HUDEP-2 (cell line): Measurements from ENCODE around the gene SHROOM3.

Experiments used
- DNase-seq, 76 experiments: peaks; one replicate each; lab custom pipeline; 2025; ENCODE audit not compliant: unreplicated experiment in 76 of 76; lab: John Stamatoyannopoulos, UW

SHROOM3 gene

GRCh38 chr4:76489686-76490161 is 54.7 kb downstream of the SHROOM3 start:
- DNase-seq = no peak

GRCh38 chr4:76492055-76492454 is 57.0 kb downstream of the SHROOM3 start:
- no peak for DNase-seq

DNA sequence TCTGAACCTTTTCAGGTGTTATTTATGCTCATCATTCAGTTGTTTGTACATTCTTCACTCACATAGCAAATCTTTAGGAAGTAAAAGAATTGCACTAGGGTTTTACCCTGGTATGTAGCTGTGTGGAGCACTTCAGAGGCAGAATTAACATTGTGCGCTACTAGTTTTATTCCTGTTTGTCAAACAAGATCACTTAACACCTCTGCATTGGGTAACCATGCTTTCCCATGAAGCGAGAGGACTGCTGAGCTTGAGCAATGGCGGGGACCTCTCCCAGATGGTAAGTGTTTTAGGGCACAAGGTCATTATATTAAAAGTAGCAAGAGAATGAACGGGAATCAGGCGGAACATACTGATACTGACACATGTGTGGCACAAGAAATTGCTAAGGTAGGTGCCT is 59.2 kb downstream of the SHROOM3 start:
- DNase-seq = no peak

DNA sequence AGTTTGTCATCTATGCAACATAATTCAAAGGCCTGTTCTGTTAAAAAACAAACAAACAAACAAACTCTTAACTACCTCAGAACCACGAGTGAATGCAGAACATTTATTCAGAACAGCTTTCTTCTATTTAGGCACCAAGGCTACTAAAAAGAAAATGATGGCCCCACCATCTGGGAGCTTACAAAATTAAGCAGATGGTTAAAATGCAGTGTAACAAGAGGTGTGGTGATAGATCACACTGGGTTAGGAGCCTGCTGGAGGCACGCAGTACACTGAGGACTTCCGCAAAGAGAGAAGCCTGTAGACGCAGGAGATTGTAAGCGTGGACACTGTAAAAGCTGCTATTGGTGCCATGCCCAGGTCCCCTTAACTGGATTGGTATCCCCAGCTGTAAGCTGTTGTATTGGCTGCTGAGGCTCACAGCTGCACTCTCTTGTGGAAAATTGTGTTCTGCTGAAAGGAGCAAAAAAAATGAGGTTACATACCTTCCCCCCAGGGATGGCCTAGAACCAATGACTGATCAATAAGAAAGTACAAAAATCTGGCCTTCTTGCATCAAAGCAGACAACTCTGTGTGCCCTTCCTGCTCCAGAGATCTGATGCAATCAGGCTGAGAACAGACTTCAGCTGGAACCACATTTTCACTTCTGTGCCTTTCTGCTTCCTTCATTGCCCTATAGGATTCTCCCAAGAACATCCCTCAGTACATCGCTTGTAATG is 60.0 kb downstream of the SHROOM3 start:
- no peak for DNase-seq

DNA sequence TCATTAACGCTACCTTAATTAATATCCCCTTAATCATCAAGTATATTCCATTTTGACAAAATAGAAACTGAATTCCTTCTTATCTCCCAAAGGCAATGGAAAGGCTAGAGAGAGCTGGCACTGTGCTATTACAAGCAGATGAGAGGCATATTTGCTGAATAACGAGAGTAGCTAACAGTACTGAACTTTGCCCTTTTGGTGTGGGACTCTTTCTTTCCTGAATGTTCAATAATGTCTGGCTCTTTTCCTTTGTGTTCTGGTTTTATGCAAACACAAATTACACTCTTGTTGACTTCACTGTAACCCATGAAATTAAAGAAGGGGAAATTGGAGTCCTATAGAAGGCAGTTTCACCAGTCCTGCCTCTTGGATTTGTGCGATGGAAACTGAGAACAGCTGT is 63.5 kb downstream of the SHROOM3 start:
- DNase-seq = no peak

DNA sequence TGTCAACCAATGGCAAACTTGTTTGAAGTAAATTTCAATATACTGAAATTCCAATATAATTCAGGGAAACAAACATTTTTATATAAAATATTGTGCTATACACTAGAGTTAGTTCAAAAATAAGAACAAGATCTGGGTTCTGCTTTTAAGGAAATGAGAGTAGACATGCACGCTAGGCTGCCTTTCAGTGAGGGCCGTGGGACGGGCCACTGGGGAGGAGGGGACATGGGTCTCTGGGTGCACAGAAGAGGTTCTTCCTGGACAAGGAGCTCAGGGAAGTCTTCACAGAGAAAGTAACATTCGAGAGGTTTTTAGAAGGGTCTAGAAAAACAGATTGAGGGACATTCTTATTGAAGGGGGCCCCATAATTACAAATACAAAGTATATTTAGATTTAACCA is 64.4 kb downstream of the SHROOM3 start:
- no peak for DNase-seq

DNA sequence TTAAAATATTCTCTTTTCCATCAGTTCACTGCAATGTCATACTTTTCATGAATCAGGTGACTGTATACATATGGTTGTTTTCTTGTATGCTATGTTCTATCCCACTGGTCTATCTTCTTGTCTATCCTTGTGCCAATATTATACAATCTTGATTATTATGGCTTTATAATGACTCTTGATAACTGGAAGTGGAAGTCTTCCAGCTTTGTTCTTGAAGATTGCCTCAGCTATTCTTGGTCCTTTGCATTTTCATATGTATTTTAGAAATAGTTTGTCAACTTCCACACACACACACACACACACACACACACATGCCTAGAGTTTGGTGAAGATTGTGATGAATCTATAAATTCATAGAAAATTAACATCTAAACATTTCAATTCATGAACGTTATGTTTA is 67.9 kb downstream of the SHROOM3 start:
- DNase-seq = no peak

- peak in 12 of 76 experiments; percentile 1 to 41 (median 13) for DNase-seq
Observed at GRCh38 chr4:76504613-76505465, 69.8 kb downstream of the SHROOM3 start.

DNA sequence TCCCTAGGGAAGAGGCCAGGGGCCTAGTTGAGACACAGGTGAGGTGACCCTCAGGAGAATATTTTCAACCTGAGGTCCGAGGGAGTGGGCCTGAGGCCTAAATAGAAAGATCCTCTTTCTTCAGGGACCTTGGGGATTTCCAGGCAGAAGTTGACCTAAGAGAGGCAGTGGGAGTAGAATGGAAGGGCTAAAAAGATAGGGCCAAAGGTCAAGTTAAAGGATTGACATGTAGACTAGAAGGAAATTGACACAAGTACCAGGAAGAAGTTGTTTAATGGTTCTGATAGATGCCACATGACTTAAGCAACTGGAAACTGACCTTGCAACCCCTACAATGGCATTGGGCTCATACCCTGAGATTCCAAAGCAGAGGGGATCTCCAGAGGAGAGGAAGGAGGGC is 76.9 kb downstream of the SHROOM3 start:
- no peak for DNase-seq

- no peak for DNase-seq
Observed at GRCh38 chr4:76513482-76513881, 78.5 kb downstream of the SHROOM3 start.

- no peak for DNase-seq
Observed at GRCh38 chr4:76514087-76514486, 79.1 kb downstream of the SHROOM3 start.

GRCh38 chr4:76515975-76516843 is 81.2 kb downstream of the SHROOM3 start:
- DNase-seq = no peak

GRCh38 chr4:76518241-76518640 is 83.2 kb downstream of the SHROOM3 start:
- DNase-seq = no peak

DNA sequence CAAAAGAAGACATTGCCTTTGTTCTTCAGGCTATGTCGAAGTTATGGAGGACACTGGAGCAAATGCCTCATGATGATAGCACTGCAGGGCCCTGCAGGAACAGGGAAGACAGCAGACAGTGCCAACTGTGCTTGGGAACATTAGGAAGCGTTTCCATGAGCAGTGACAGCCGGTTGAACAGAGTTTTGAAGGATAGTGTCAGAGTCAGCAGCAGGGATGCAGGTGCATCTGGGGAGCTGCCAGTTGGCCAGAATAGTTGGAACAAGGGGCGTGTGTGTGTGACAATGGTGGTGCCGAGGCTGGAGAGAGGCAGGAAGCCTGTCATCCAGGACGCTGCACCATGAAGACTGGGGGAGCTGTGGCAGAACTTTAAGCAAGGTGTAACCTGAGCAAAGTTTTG is 88.6 kb downstream of the SHROOM3 start:
- DNase-seq = no peak

- no peak for DNase-seq
Observed at GRCh38 chr4:76525751-76526150, 90.7 kb downstream of the SHROOM3 start.

- DNase-seq = no peak
Observed at GRCh38 chr4:76526585-76526990, 91.6 kb downstream of the SHROOM3 start.

- no peak for DNase-seq
Observed at GRCh38 chr4:76527666-76528065, 92.6 kb downstream of the SHROOM3 start.

DNA sequence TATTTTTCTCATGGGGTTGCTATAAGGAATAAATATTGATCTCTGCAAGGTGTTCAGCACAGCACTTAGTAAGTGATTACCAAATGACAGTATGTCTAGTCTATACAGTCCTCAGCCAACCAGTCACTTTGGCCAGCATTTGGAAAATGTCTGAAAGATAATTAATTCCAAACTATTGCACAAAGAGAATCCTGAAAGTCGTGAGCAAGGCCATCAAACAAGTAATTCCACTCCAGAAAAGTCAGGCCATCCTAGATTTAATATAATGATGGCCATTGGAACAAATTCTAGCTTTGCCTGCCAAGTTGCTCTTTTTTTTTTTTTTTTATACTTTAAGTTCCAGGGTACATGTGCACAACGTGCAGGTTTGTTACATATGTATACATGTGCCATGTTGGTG is 96.6 kb downstream of the SHROOM3 start:
- DNase-seq = no peak

DNA sequence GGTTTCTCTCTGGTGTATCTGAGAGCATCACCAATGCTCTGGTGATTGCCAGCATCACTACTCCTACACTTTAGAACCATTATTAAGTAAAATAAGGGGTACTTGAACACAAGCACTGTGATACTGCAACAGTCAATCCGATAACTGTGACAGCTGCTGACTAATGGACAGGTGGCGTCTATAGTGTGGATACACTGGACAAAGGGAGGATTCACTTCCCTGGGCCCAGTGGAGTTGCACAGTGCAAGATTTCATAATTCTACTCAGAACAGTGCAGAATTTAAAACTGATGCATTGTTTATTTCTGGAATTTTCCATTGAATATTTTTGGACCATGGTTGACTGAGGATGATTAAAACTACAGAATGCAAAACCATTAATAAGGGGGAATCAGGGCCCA is 97.8 kb downstream of the SHROOM3 start:
- DNase-seq = no peak

DNA sequence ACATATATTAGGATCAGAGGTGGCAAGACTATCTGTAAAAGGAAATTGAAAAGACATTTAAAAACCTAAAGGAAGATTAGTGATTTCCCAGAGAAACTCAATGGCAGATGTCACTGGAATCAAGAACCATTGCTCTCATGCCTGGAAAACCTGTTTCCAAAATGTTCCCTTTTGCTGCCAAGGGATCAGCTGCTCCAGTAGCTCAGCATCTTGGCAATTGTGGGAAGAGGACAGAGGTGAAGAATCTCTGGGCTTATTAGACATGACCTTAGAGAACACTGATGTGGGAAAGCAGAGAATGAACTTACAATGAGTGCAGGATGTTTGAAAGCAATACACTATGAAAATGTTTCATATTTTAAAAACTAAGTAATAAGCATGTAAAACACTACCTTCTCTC is 98.3 kb downstream of the SHROOM3 start:
- DNase-seq = no peak
